Activated CD4-positive, alpha-beta T cell treated with anti-CD3 and anti-CD28 coated beads for 36 hours (primary cell): ENCODE data around the gene SLC22A5. TPM values are rescaled to one million over a fixed set of nuclear protein-coding genes. Genes with fewer than 3 reads are reported as not detected.
A peak's percentile ranks its signal among the peaks of the same experiment; 100 is the strongest.

Experiments
- ATAC-seq: fragments of 200-7000 bp; cut with Tn5 transposase; one replicate; pipeline ENCODE4 v1.10.0; 2021; ENCODE audit warnings: mild to moderate bottlenecking, moderate library complexity
- CTCF ChIA-PET: fragments of 350-600 bp; sonication (Branson Sonifier 250); formaldehyde crosslinking; loops from one replicate; lab custom pipeline; 2021; ENCODE audit warnings: antibody characterized with exemption; lab: Charles Lee
- POLR2A ChIA-PET: fragments of 350-600 bp; sonication (Branson Sonifier 250); formaldehyde crosslinking; loops from one replicate; lab custom pipeline; 2021; ENCODE audit warnings: antibody characterized with exemption, inconsistent platforms; lab: Charles Lee
- DNase-seq: peaks from one replicate; pipeline ENCODE4 v3.0.0-alpha.2; 2020
- H3K27ac Mint-ChIP-seq: one replicate; pipeline ENCODE4 v1.8.0; 2021; ENCODE audit warnings: mixed read lengths
- H3K27me3 Mint-ChIP-seq: one replicate; pipeline ENCODE4 v1.8.0; 2021; ENCODE audit warnings: mixed read lengths
- H3K36me3 Mint-ChIP-seq: one replicate; pipeline ENCODE4 v1.8.0; 2021; ENCODE audit warnings: low read depth, mixed read lengths
- H3K4me1 Mint-ChIP-seq: one replicate; pipeline ENCODE4 v1.8.0; 2021; ENCODE audit warnings: mixed read lengths
- H3K4me3 Mint-ChIP-seq: one replicate; pipeline ENCODE4 v1.8.0; 2021; ENCODE audit warnings: mild to moderate bottlenecking, moderate library complexity, mixed read lengths
- H3K9me3 Mint-ChIP-seq: one replicate; pipeline ENCODE4 v1.8.0; 2021; ENCODE audit warnings: low read depth, mixed read lengths
- intact Hi-C, 2 experiments: fragments of 100-400 bp; cut with DNase I in 1 of 2; cut with micrococcal nuclease in 1 of 2; formaldehyde crosslinking; loops; one replicate each; pipeline versions ENCODE4 v1.14.2 to v1.15.1; 2022 to 2024; cut with DNase I, micrococcal nuclease
- total RNA-seq, 2 experiments: library from RNA; stranded (reverse); gene quantifications; one replicate each; pipeline ENCODE4 v1.2.3, GENCODE V29; 2021

The SLC22A5 gene
- total RNA-seq, 2 experiments from 2014 or later: 3.7 to 4.9 TPM

GRCh38 chr5:132368186-132368585 lies 1.3 kb upstream of the SLC22A5 start:
- no peak overlapping the region for H3K27ac Mint-ChIP-seq
- H3K4me1 Mint-ChIP-seq: peaks cover 26% of the 10 kb centered on the region
- no peak overlapping the region for H3K4me3 Mint-ChIP-seq
- H3K9me3 Mint-ChIP-seq: no peaks in the 10 kb centered on the region
- ATAC-seq (no peak), DNase-seq (no peak)
- no peaks in the 10 kb centered on the region for H3K27me3 Mint-ChIP-seq
- CTCF ChIA-PET: interaction anchor here (0.6 to 2.0 kb wide), 9 partner anchors 19 to 1197 kb away, joined by 3 to 11 read pairs (median 4); no protein-coding TSS in a partner anchor
- peaks cover 3% of the 10 kb centered on the region for H3K36me3 Mint-ChIP-seq
- POLR2A ChIA-PET: no interaction called here
- intact Hi-C loops: loop anchor here (2.0 to 5.0 kb wide), 4 partner anchors 96 to 303 kb away; no protein-coding TSS in a partner anchor

DNA sequence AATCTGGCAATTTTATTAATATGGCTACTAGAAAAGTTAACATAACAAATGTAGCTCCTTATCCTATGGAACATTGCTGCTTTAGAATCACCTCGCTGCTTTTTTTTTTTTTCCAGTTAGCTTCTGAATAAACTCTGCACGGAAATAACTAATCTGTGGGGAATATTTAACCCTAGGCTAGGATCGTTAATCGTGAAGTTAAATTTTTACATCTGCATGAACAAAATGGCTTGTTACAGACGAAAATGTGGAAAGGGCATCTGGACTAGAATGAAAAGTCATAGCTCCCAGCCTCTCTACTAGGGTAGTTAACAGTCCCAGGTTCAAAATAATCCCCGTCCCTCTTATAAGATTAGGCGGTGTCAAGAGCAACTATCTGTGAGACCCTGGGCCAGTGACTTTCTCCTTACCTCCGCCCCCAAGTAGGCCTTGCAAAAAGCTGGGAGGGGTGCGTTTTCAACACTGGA lies 470 bp upstream of the SLC22A5 start:
- peaks cover 24% of the 10 kb centered on the region for H3K4me1 Mint-ChIP-seq
- DNase-seq (no peak), ATAC-seq (no peak)
- POLR2A ChIA-PET: interaction anchor here (0.6 to 1.3 kb wide), 4 partner anchors 76 to 652 kb away, joined by 3 to 5 read pairs (median 4); no protein-coding TSS in a partner anchor
- CTCF ChIA-PET: interaction anchor here (0.6 to 2.0 kb wide), 16 partner anchors 11 to 200 kb away, joined by 3 to 11 read pairs (median 3); partner anchors contain the start of gene SLC22A4
- H3K27me3 Mint-ChIP-seq: no peaks in the 10 kb centered on the region
- no peaks in the 10 kb centered on the region for H3K36me3 Mint-ChIP-seq
- intact Hi-C loops: loop anchor here (1.0 to 5.0 kb wide), 7 partner anchors 74 to 368 kb away; partner anchors contain the start of gene KIF3A (in 1 of the 2)
- peak overlapping the region; percentile 66 for H3K4me3 Mint-ChIP-seq
- H3K9me3 Mint-ChIP-seq: no peaks in the 10 kb centered on the region
- H3K27ac Mint-ChIP-seq: peak overlapping the region; percentile 72

- intact Hi-C loops: no loop called here
- peaks cover 24% of the 10 kb centered on the region for H3K4me1 Mint-ChIP-seq
- H3K27me3 Mint-ChIP-seq: no peaks in the 10 kb centered on the region
- peaks cover 2% of the 10 kb centered on the region for H3K36me3 Mint-ChIP-seq
- POLR2A ChIA-PET: interaction anchor here (1.3 kb wide), 1 partner anchor 77 kb away, joined by 5 read pairs; no protein-coding TSS in a partner anchor
- peak overlapping the region; percentile 80 for H3K27ac Mint-ChIP-seq
- DNase-seq (no peak), ATAC-seq (no peak)
- H3K9me3 Mint-ChIP-seq: no peaks in the 10 kb centered on the region
- H3K4me3 Mint-ChIP-seq: peak overlapping the region; percentile 66
- CTCF ChIA-PET: interaction anchor here (1.1 to 2.2 kb wide), 8 partner anchors 12 to 190 kb away, joined by 3 to 11 read pairs (median 6); partner anchors contain the start of gene SLC22A4
These were observed 866 bp downstream of the SLC22A5 start for GRCh38 chr5:132370181-132370970.

- Mint-ChIP-seq H3K27ac (peak overlapping the region; percentile 80), H3K27me3 (no peaks in the 10 kb centered on the region), H3K36me3 (peaks cover 2% of the 10 kb centered on the region), H3K4me3 (peak overlapping the region; percentile 66), H3K9me3 (no peaks in the 10 kb centered on the region), H3K4me1 (peaks cover 24% of the 10 kb centered on the region)
- no peak for DNase-seq
- CTCF ChIA-PET: interaction anchor here (0.6 to 2.9 kb wide), 7 partner anchors 15 to 308 kb away, joined by 3 to 14 read pairs (median 4); no protein-coding TSS in a partner anchor
- ATAC-seq: no peak
- intact Hi-C loops: no loop called here
- POLR2A ChIA-PET: interaction anchor here (0.9 kb wide), 1 partner anchor 132 kb away, joined by 3 read pairs; no protein-coding TSS in a partner anchor
These were observed 1.6 kb downstream of the SLC22A5 start for GRCh38 chr5:132370971-132371602.

GRCh38 chr5:132371603-132371994 lies 2.1 kb downstream of the SLC22A5 start:
- Mint-ChIP-seq H3K4me3 (peak overlapping the region; percentile 66), H3K4me1 (peaks cover 24% of the 10 kb centered on the region), H3K9me3 (no peaks in the 10 kb centered on the region), H3K27me3 (no peaks in the 10 kb centered on the region), H3K27ac (no peak overlapping the region), H3K36me3 (peaks cover 2% of the 10 kb centered on the region)
- intact Hi-C loops: no loop called here
- POLR2A ChIA-PET: interaction anchor here (0.9 kb wide), 1 partner anchor 131 kb away, joined by 3 read pairs; no protein-coding TSS in a partner anchor
- DNase-seq: no peak
- ATAC-seq: no peak
- CTCF ChIA-PET: interaction anchor here (0.6 to 2.9 kb wide), 7 partner anchors 15 to 309 kb away, joined by 3 to 14 read pairs (median 4); no protein-coding TSS in a partner anchor

DNA sequence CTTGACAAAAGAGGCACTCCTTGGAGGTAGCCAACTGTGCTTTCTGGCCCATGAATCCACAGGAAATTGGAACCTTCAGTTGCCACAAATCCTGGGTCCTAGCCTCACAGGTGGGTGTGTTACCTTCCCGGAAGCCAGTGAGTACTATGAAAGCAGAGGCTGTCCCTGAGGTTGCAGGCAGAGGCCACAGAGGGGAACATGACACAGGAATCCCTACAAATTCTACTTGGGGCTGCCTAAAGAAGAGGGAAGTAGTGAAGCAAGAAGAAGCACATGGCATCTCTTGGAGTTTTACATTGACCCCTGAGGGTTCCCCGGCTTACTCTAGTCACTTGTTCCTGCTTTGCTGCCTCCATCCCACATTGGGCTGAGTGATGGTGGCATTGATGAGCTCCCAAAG lies 2.6 kb downstream of the SLC22A5 start:
- ATAC-seq (no peak), DNase-seq (no peak)
- Mint-ChIP-seq H3K9me3 (no peaks in the 10 kb centered on the region), H3K4me1 (peaks cover 24% of the 10 kb centered on the region), H3K27me3 (no peaks in the 10 kb centered on the region), H3K36me3 (peaks cover 2% of the 10 kb centered on the region), H3K27ac (no peak overlapping the region), H3K4me3 (no peak overlapping the region)
- CTCF ChIA-PET: interaction anchor here (1.3 to 2.9 kb wide), 4 partner anchors 14 to 134 kb away, joined by 3 to 14 read pairs (median 7); no protein-coding TSS in a partner anchor
- POLR2A ChIA-PET: no interaction called here
- intact Hi-C loops: no loop called here

DNA sequence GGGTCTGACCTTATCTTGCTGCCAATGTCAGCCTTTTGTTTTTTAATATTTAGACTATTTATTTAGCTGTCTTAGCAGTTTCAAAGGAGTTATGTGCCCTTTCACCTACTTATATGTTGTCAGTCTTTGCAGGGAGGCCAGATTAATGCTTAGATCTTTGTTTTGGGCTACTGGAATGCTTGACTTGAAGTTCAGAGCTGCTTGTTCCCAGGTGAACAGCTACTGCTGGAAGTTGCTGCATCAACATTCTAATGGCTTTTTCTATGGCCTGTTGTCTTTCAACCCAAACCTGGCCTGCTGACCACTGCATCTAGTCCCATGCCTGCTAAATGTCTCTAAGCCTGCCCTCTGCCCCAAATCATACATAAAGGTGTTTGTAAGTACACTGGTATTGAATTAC lies 3.0 kb downstream of the SLC22A5 start:
- ChIA-PET POLR2A (no interaction called here), CTCF (interaction anchor here (0.7 to 2.9 kb wide), 5 partner anchors 14 to 134 kb away, joined by 3 to 14 read pairs (median 5); no protein-coding TSS in a partner anchor)
- Mint-ChIP-seq H3K27ac (no peak overlapping the region), H3K9me3 (no peaks in the 10 kb centered on the region), H3K4me3 (no peak overlapping the region), H3K4me1 (peaks cover 24% of the 10 kb centered on the region), H3K27me3 (no peaks in the 10 kb centered on the region), H3K36me3 (peaks cover 2% of the 10 kb centered on the region)
- no peak for ATAC-seq
- intact Hi-C loops: no loop called here
- no peak for DNase-seq

- POLR2A ChIA-PET: interaction anchor here (0.7 kb wide), 1 partner anchor 471 kb away, joined by 3 read pairs; no protein-coding TSS in a partner anchor
These were observed 6.4 kb downstream of the SLC22A5 start for GRCh38 chr5:132375957-132376356.

GRCh38 chr5:132376694-132377641 lies 7.5 kb downstream of the SLC22A5 start:
- H3K27me3 Mint-ChIP-seq: no peaks in the 10 kb centered on the region
- H3K27ac Mint-ChIP-seq: no peak overlapping the region
- H3K4me1 Mint-ChIP-seq: peaks cover 7% of the 10 kb centered on the region
- no peak overlapping the region for H3K4me3 Mint-ChIP-seq
- no peaks in the 10 kb centered on the region for H3K9me3 Mint-ChIP-seq
- POLR2A ChIA-PET: no interaction called here
- CTCF ChIA-PET: interaction anchor here (1.9 to 19.4 kb wide), 3 partner anchors 9 to 139 kb away, joined by 4 to 308 read pairs (median 8); no protein-coding TSS in a partner anchor
- peaks cover 2% of the 10 kb centered on the region for H3K36me3 Mint-ChIP-seq
- intact Hi-C loops: no loop called here
- ATAC-seq (no peak), DNase-seq (no peak)

More at GRCh38 chr5:132375957-132376356, 6.4 kb downstream of the SLC22A5 start:
- CTCF ChIA-PET: interaction anchor here (0.8 to 1.9 kb wide), 3 partner anchors 10 to 91 kb away, joined by 3 to 8 read pairs (median 4); no protein-coding TSS in a partner anchor
- peaks cover 2% of the 10 kb centered on the region for H3K36me3 Mint-ChIP-seq
- no peak overlapping the region for H3K4me3 Mint-ChIP-seq
- DNase-seq (no peak), ATAC-seq (no peak)
- peaks cover 16% of the 10 kb centered on the region for H3K4me1 Mint-ChIP-seq
- no peaks in the 10 kb centered on the region for H3K9me3 Mint-ChIP-seq
- no peaks in the 10 kb centered on the region for H3K27me3 Mint-ChIP-seq
- H3K27ac Mint-ChIP-seq: no peak overlapping the region
- intact Hi-C loops: no loop called here

- no peak for DNase-seq
- Mint-ChIP-seq H3K36me3 (peaks cover 2% of the 10 kb centered on the region), H3K27ac (no peak overlapping the region), H3K4me3 (no peak overlapping the region), H3K9me3 (no peaks in the 10 kb centered on the region), H3K27me3 (no peaks in the 10 kb centered on the region), H3K4me1 (peaks cover 2% of the 10 kb centered on the region)
- ATAC-seq: no peak
- intact Hi-C loops: no loop called here
- ChIA-PET CTCF (interaction anchor here (1.9 to 19.4 kb wide), 2 partner anchors 124 to 140 kb away, joined by 4 to 308 read pairs; no protein-coding TSS in a partner anchor), POLR2A (no interaction called here)
These were observed 8.2 kb downstream of the SLC22A5 start for GRCh38 chr5:132377738-132378137.
